HG03103 (cell line): ENCODE measurements around the gene KATNAL2.
"Not testable (repeated sequence)": the region's sequence is repeated elsewhere in the genome, so short reads cannot be mapped to it uniquely, and the experiment has no call there.

ENCODE experiments used
- ATAC-seq: cut with Tn5 transposase; IDR thresholded peaks from one replicate; pipeline ENCODE4 v1.9.1; 2021; ENCODE audit warnings: low read depth; ENCODE audit not compliant: unreplicated experiment

KATNAL2 gene

GRCh38 chr18:46939337-46939963 is 22.0 kb downstream of the KATNAL2 start:
- no peak for ATAC-seq

- ATAC-seq, result no peak
Measured at GRCh38 chr18:46939998-46940571, 22.7 kb downstream of the KATNAL2 start.

- no peak for ATAC-seq
Measured at GRCh38 chr18:46942646-46943045, 25.2 kb downstream of the KATNAL2 start.

GRCh38 chr18:46946656-46947282 is 29.4 kb downstream of the KATNAL2 start:
- peak; percentile 96 for ATAC-seq

GRCh38 chr18:46950064-46950656 is 32.8 kb downstream of the KATNAL2 start:
- no peak for ATAC-seq

- no peak for ATAC-seq
Measured at GRCh38 chr18:46953195-46953594, 35.8 kb downstream of the KATNAL2 start.

GRCh38 chr18:46958209-46958608 is 40.8 kb downstream of the KATNAL2 start:
- no peak for ATAC-seq

GRCh38 chr18:46963656-46964578 is 46.5 kb downstream of the KATNAL2 start:
- ATAC-seq, result not testable (repeated sequence)

GRCh38 chr18:46964579-46965293 is 47.3 kb downstream of the KATNAL2 start:
- ATAC-seq, result not testable (repeated sequence)

- not testable (repeated sequence) for ATAC-seq
Measured at GRCh38 chr18:46966266-46966665, 48.9 kb downstream of the KATNAL2 start.

GRCh38 chr18:46969551-46969950 is 52.1 kb downstream of the KATNAL2 start:
- ATAC-seq, result not testable (repeated sequence)

GRCh38 chr18:47019870-47020269 is 102.5 kb downstream of the KATNAL2 start:
- not testable (repeated sequence) for ATAC-seq

- not testable (repeated sequence) for ATAC-seq
Measured at GRCh38 chr18:47020757-47021156, 103.4 kb downstream of the KATNAL2 start.

- not testable (repeated sequence) for ATAC-seq
Measured at GRCh38 chr18:47022821-47023220, 105.4 kb downstream of the KATNAL2 start.

- ATAC-seq, result not testable (repeated sequence)
Measured at GRCh38 chr18:47023769-47024465, 106.5 kb downstream of the KATNAL2 start.

- not testable (repeated sequence) for ATAC-seq
Measured at GRCh38 chr18:47025557-47026174, 108.3 kb downstream of the KATNAL2 start.

- not testable (repeated sequence) for ATAC-seq
Measured at GRCh38 chr18:47028738-47029137, 111.3 kb downstream of the KATNAL2 start.

- ATAC-seq, result not testable (repeated sequence)
Measured at GRCh38 chr18:47029684-47030353, 112.4 kb downstream of the KATNAL2 start.
